ENCODE data around the gene ILKAP.

Gene ILKAP

GRCh38 chr2:238152771-238153688 is 50.5 kb downstream of the ILKAP start:
- no peak for DNase-seq

- no peak for DNase-seq
These were observed 51.8 kb downstream of the ILKAP start for GRCh38 chr2:238151628-238152235.

GRCh38 chr2:238151205-238151604 is 52.3 kb downstream of the ILKAP start:
- DNase-seq = no peak

DNA sequence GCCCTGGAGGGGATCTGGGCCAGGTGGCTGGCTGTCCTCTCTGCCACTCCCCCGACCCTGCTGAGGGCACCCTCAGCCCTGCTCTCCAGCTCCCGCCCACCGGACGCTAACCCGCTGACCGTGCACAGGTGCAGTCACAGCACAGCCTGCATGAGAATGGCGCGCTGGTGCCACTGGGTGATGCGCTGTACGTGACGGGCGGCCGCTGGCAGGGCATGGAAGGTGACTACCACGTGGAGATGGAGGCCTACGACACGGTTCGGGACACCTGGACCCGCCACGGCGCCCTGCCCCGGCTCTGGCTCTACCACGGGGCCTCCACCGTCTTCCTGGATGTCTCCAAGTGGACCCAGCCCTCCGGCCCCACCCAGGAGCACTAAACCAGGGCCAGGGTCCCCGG is 52.8 kb downstream of the ILKAP start:
- no peak for DNase-seq

DNA sequence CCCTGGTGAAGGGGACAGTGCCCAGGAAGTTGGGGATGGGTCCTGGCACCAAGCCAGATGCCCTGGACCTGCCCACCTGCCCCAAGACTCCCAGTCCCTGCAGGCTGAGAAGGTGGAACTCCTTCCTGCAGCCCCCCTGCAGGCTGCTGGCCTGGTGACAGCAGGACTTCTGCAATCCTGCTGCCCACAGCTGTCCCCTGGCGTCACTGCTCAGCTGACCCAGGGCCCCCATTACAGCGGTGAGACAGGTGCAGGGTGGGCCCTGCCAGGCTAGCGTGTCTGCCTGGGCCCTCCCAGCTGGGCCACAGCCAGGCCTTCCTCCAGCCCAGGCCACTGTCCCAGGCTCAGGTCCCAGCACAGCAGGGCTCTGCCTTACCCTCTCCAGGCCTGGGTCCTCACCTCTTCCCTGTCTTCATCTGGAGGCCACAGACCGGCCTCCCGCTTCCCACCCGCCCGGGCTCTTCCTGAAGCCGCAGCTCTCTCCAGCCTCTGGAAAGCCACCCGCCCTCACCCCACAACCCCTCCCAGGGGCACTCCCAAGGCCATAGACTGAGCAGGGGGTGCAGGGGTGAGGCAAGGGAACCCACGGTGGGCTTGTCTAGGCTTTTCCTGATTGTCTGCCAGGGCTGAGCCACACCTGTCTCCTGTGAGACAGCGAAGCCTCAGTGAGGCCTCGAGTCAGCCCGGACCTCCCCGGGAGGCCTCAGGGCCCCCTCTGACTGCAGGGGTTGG is 53.5 kb downstream of the ILKAP start:
- peak; percentile 35 for DNase-seq

GRCh38 chr2:238148981-238149380 is 54.5 kb downstream of the ILKAP start:
- no peak for DNase-seq

DNA sequence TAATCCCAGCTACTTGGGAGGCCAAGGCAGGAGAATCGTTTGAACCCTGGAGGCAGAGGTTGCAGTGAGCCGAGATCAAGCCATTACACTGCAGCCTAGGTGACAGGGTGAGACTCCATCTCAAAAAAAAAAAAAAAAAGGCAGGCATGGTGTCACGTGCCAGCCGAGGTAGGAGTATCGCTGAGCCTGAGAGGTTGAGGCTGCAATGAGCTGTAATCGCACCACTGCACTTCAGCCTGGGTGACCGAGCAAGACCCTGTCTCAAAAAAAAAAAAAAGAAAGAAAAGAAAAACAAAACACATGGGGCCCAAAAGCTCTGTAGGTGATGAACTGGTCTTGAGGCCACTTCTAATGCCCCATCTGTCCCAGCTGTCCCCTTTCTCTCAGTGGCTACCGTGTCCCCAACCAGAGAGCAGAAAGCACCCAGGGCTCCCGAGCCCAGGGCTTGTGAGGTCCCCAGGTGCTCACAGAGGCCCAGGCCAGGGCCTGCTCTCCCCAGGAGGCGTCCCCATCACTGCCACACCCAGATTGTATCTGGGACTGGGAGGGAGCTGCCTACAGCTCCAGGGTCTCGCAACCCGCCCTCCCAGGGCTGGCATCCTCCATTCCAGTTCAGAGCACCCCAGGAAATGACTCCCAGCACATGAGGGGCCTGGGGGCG is 56.5 kb downstream of the ILKAP start:
- peak; percentile 67 for DNase-seq

GRCh38 chr2:238145851-238146250 is 57.6 kb downstream of the ILKAP start:
- DNase-seq = no peak

DNA sequence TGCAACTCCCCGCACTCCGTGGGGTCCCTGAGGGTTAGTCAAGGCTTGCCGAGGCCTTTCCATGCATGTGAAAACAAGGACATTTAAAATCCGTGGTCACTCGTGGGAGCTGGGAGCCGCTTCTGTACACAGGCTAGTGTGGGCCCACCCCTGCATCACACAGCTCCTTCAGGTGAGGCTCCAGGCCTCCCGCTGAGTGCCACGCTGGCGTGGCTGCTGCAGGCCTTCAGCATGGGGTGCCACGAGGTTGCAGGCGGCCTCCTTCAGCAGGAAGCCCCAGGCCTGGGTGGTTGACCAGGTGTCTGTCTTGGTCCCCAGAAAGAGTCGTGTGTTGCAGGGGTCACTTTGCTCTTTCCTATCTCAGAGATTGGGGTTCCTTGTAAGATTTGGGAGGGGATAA is 58.4 kb downstream of the ILKAP start:
- no peak for DNase-seq

DNA sequence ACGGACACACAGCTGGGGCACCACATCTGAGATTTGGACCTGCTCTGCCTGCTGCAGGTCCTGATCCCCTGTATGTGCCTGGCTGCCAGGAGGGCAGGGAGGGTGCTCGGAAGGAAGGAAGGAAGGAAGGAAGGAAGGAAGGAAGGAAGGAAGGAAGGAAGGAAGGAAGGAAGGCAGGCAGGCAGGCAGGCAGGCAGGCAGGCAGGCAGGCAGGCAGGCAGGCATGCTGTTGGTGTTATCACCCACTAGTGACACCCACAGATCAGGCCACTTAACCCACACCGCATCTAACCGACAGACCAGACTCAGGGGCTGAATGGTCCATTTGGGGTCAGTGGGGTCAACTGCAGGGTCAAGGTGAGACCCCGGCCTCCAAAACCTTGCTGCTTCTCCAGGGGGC is 59.2 kb downstream of the ILKAP start:
- DNase-seq = no peak

GRCh38 chr2:238143239-238143951 is 60.1 kb downstream of the ILKAP start:
- DNase-seq = no peak

GRCh38 chr2:238142382-238143205 is 60.9 kb downstream of the ILKAP start:
- peak; percentile 42 for DNase-seq

DNA sequence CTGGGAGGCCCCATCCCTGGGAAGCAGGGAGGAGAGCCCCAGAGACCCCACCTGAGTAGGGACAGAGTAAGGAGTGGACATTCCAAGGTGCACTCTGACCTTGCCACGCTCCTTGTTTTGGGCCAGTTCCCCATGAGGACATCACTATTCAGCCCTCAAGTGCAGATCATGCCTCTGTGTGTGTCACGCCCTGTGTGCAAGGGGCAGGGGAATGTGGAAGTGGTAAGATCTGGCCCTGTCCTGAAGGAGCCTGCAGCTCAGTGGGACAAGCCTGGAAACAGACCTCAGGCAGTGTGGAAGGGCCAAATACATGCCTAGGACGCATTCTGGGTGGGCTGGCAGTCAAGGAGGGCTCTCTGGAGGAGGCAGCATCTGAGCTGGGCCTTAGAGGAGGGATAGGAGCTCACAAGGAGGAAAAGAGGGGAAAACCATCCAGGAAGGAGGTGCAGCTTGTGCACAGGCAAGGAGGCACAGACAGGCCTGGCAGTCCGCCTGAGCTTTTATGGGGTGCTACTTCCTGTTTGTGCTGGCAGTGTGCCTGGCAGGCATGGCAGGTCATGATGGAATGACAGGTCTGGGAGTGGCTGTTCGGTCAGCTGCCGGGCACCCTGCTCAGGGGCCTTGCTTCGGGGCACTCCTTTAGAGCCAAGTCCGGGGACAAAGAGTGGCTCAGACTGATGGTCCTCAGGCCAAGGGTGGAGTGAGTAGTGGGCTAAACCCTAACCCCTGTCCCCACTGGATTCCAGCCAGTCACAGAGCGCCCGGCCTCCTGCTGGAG is 61.8 kb downstream of the ILKAP start:
- DNase-seq = no peak

DNA sequence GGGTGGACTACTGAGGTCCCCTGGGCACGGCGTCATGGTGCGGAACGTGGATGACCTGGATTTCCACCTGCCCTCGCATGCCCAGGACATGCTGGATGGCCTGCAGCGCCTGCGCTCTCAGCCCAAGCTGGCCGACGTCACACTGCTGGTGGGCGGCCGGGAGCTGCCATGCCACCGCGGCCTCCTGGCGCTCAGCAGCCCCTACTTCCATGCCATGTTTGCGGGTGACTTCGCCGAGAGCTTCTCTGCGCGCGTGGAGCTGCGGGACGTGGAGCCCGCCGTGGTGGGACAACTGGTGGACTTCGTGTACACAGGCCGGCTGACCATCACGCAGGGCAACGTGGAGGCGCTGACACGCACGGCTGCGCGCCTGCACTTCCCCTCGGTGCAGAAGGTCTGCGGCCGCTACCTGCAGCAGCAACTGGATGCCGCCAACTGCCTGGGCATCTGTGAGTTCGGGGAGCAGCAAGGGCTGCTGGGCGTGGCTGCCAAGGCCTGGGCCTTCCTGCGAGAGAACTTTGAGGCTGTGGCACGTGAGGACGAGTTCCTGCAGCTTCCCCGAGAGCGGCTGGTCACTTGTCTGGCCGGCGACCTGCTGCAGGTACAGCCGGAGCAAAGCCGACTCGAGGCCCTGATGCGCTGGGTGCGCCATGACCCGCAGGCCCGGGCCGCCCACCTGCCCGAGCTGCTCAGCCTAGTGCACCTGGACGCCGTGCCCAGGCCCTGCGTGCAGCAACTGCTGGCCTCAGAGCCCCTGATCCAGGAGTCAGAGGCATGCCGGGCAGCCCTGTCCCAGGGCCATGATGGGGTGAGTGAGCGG is 62.6 kb downstream of the ILKAP start:
- DNase-seq = no peak

DNA sequence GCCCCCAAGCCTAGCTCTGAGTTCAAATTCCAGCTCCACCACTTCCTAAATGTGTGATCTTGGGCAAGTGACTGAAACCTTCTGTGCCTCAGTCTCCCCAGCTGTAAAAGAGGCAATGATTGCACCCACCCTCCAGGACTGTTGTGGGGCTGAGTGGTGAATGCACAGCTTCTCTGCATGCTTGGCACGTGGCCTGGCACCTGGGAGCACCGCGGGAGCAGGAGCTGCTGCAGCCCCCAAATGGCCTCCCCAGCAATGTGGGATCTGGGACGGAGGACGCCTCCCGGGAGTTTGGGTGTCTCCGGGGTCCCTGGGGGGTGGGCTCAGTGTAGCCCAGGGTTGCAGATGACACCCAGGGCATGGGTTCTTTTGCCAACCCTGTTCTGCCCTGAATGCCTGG is 63.5 kb downstream of the ILKAP start:
- no peak for DNase-seq

- DNase-seq = no peak
These were observed 64.1 kb downstream of the ILKAP start for GRCh38 chr2:238139196-238140039.

DNA sequence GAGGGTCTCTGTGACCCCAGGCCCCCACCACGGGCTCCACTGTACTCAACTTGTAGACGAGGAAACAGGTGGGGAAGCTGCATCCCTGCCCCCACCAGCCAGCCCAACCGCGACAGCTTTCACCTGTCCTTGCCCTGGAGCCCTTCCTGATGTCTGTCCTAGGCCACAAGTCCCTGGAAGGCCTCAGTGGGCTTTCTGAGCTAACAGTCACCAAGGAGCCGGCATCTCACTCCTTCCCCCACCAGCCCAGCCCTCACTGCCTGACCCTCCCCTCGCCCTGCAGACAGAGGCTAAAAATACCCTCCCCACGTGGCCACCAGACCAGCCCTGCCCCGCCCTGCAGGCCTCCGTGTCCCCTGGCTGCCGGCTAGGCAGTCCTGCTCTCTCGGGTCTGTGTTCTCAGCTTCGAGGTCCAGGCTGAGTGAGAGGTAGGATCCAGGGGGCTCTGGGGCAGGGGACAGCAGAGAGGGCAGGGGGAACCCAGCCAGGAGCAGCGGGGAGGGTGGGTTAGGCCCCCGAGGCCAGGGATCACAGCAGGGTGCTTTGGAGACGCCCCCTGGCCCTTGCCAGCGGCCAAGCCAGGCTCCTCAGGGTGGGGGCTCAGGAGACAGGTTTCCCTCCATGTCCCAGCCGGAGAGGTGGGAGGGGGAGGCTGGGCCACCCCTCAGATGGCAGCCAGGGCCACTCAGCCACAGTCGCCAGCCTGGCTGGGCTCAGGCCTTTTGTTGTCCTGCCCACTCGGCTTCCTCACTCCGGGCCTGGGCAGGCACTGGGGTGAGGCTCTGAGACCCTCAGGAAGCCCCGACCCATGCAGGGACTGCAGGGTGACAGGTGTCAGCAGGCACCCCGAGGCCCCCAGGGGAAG is 64.9 kb downstream of the ILKAP start, which contains the start of gene KLHL30:
TSS of gene KLHL30 (plus strand) at position 338 of the 865 bp plus-strand sequence. CDS start 2,087 bp downstream, outside the sequence.
- DNase-seq = no peak
